Osteoblast (primary cell): Measurements from ENCODE around the gene KLHDC1. TPM values are rescaled to one million over a fixed set of nuclear protein-coding genes. Genes with fewer than 3 reads are reported as not detected.

Experiments
- DNase-seq: peaks from one replicate; pipeline ENCODE4 v3.0.0; 2011; ENCODE audit warnings: low spot score, mixed read lengths; ENCODE audit not compliant: insufficient read length; ENCODE audit errors: missing footprints
- H2AFZ ChIP-seq: 2 replicates; pipeline ENCODE4 v1.6.0; 2011; ENCODE audit warnings: mild to moderate bottlenecking, low read length
- H3K27ac ChIP-seq: 2 replicates; pipeline ENCODE4 v1.5.1; 2011; ENCODE audit warnings: mild to moderate bottlenecking, low read depth, low read length, moderate library complexity
- H3K27me3 ChIP-seq: 2 replicates; pipeline ENCODE4 v1.6.0; 2012; ENCODE audit warnings: mild to moderate bottlenecking, control low read depth, inconsistent platforms, low read length, moderate library complexity; ENCODE audit not compliant: insufficient read depth
- H3K36me3 ChIP-seq: 2 replicates; pipeline ENCODE4 v1.5.1; 2011; ENCODE audit warnings: mild to moderate bottlenecking, low read length, control low read depth, moderate library complexity; ENCODE audit not compliant: insufficient read depth
- H3K4me1 ChIP-seq: 2 replicates; pipeline ENCODE4 v1.5.1; 2011; ENCODE audit warnings: mild to moderate bottlenecking, low read length, control low read depth, moderate library complexity; ENCODE audit not compliant: insufficient read depth
- H3K4me2 ChIP-seq: 2 replicates; pipeline ENCODE4 v1.6.0; 2011; ENCODE audit warnings: mild to moderate bottlenecking, low read length; ENCODE audit not compliant: insufficient read depth
- H3K4me3 ChIP-seq: fragments of 200-600 bp; sonication (generic); 3 replicates; pipeline ENCODE4 v1.5.1; 2012; ENCODE audit warnings: mild to moderate bottlenecking, low read length, inconsistent platforms; ENCODE audit not compliant: insufficient read depth
- H3K79me2 ChIP-seq: 2 replicates; pipeline ENCODE4 v1.6.0; 2012; ENCODE audit warnings: mild to moderate bottlenecking, low read length, control low read depth, inconsistent platforms; ENCODE audit not compliant: insufficient read depth
- H3K9me3 ChIP-seq: 2 replicates; pipeline ENCODE4 v1.5.1; 2011; ENCODE audit warnings: low read depth, low read length, control low read depth
- H4K20me1 ChIP-seq: 2 replicates; pipeline ENCODE4 v1.6.0; 2012; ENCODE audit warnings: mild to moderate bottlenecking, low read length, control low read depth; ENCODE audit not compliant: insufficient read depth
- CTCF ChIP-seq: IDR thresholded peaks from 2 replicates; pipeline ENCODE4 v1.5.1; 2011; ENCODE audit warnings: mild to moderate bottlenecking, low read depth, low read length, moderate library complexity; ENCODE audit errors: extremely low read depth
- small RNA-seq: library from RNA; depleted of rRNA; stranded (forward); fragments of <200 nt; gene quantifications from one replicate; pipeline ENCODE3, GENCODE V24; 2012
- total RNA-seq: library from RNA; depleted of rRNA; stranded (reverse); fragments of >200 nt; gene quantifications from 2 replicates; pipeline ENCODE4 v1.2.3, GENCODE V29; 2012

KLHDC1 gene
- total RNA-seq, 1 donor: 2.9 TPM

GRCh38 chr14:49786315-49786714, 93.4 kb downstream of the KLHDC1 start:
- no peaks in the 10 kb centered on the region for H3K27me3 ChIP-seq
- no peaks in the 10 kb centered on the region for H4K20me1 ChIP-seq
- DNase-seq: no peak
- H2AFZ ChIP-seq: no peak overlapping the region
- H3K4me2 ChIP-seq: no peak overlapping the region
- no peak overlapping the region for H3K27ac ChIP-seq
- H3K36me3 ChIP-seq: peaks cover 83% of the 10 kb centered on the region
- no peaks in the 10 kb centered on the region for H3K9me3 ChIP-seq
- H3K4me1 ChIP-seq: no peaks in the 10 kb centered on the region
- no peak for TF ChIP-seq CTCF
- no peak overlapping the region for H3K4me3 ChIP-seq
- peaks cover 10% of the 10 kb centered on the region for H3K79me2 ChIP-seq

- Histone ChIP-seq H3K27me3 (no peaks in the 10 kb centered on the region), H2AFZ (no peak overlapping the region), H3K9me3 (no peaks in the 10 kb centered on the region), H3K27ac (no peak overlapping the region), H3K36me3 (peaks cover 53% of the 10 kb centered on the region), H3K79me2 (peaks cover 7% of the 10 kb centered on the region), H4K20me1 (no peaks in the 10 kb centered on the region), H3K4me3 (no peak overlapping the region), H3K4me1 (no peaks in the 10 kb centered on the region), H3K4me2 (no peak overlapping the region)
- no peak for TF ChIP-seq CTCF
- no peak for DNase-seq
Measured at GRCh38 chr14:49792618-49793017, 99.7 kb downstream of the KLHDC1 start.

- peaks cover 58% of the 10 kb centered on the region for H3K36me3 ChIP-seq
- H3K27ac ChIP-seq: no peak overlapping the region
- H3K27me3 ChIP-seq: no peaks in the 10 kb centered on the region
- no peaks in the 10 kb centered on the region for H3K4me1 ChIP-seq
- H4K20me1 ChIP-seq: no peaks in the 10 kb centered on the region
- no peaks in the 10 kb centered on the region for H3K9me3 ChIP-seq
- TF ChIP-seq CTCF: no peak
- DNase-seq: no peak
- H3K4me3 ChIP-seq: no peak overlapping the region
- H2AFZ ChIP-seq: no peak overlapping the region
- no peaks in the 10 kb centered on the region for H3K79me2 ChIP-seq
- no peak overlapping the region for H3K4me2 ChIP-seq
Measured at GRCh38 chr14:49796025-49796424, 103.1 kb downstream of the KLHDC1 start.

Small RNA genes lying within 50 kb of the gene (small RNA-seq; reads per million reads assigned to genes)
- not detected for gene RNU6ATAC30P

Other genes with a start within 250 kb of the KLHDC1 start
- gene RPS29, start 106.7 kb upstream of the KLHDC1 start, total RNA-seq: 3,421 and 4,153 TPM in 2 replicates
- gene LRR1, start 94.2 kb upstream of the KLHDC1 start, total RNA-seq: 7.6 and 16.2 TPM in 2 replicates
- 181 and 192 TPM in 2 replicates for gene RPL36AL, start 72.5 kb upstream of the KLHDC1 start, total RNA-seq
- 63.0 and 63.1 TPM in 2 replicates for gene MGAT2, start 72.3 kb upstream of the KLHDC1 start, total RNA-seq
- gene DNAAF2, start 57.9 kb upstream of the KLHDC1 start, total RNA-seq: 9.8 and 10.0 TPM in 2 replicates
- gene POLE2, start 4.9 kb upstream of the KLHDC1 start, total RNA-seq: 4.4 and 6.2 TPM in 2 replicates
- gene KLHDC2, start 75.0 kb downstream of the KLHDC1 start, total RNA-seq: 83.2 and 110 TPM in 2 replicates
- 51.3 and 54.3 TPM in 2 replicates for gene NEMF, start 159.7 kb downstream of the KLHDC1 start, total RNA-seq
- gene ARF6, start 200.0 kb downstream of the KLHDC1 start, total RNA-seq: 58.6 and 63.9 TPM in 2 replicates